HepG2 (cell line): ENCODE results near the gene SYMPK. TPM values are rescaled to one million over a fixed set of nuclear protein-coding genes. Genes with fewer than 3 reads are reported as not detected.
A peak's percentile ranks its signal among the peaks of the same experiment; 100 is the strongest.

Experiments
- CENPBD1 ChIP-seq: sonication (generic); formaldehyde crosslinking; IDR thresholded peaks from 2 replicates; pipeline ENCODE4 v1.8.0; 2022; ENCODE audit warnings: missing genetic modification reagents, low read depth, mild to moderate bottlenecking, borderline replicate concordance
- DMAP1 ChIP-seq: IDR thresholded peaks from 2 replicates; pipeline ENCODE4 v1.6.1; 2016
- ELF1 ChIP-seq: sonication (generic); formaldehyde crosslinking; IDR thresholded peaks from 2 replicates; pipeline ENCODE4 v1.4.0; 2020; ENCODE audit warnings: missing genetic modification reagents
- EP300 ChIP-seq, 3 experiments: sonication (generic) in 1 of 3; formaldehyde crosslinking in 1 of 3; IDR thresholded peaks; 2 replicates each; pipeline versions ENCODE4 v1.5.1 to v1.6.1; 2011 to 2020; ENCODE audit warnings: low read depth in 2 of 3, low read length in 2 of 3, borderline replicate concordance in 1 of 3, improper control_type of control experiment in 1 of 3, mild to moderate bottlenecking in 1 of 3, missing genetic modification reagents in 1 of 3, moderate library complexity in 1 of 3
- HNF4A ChIP-seq: sonication (generic); formaldehyde crosslinking; IDR thresholded peaks from 2 replicates; pipeline ENCODE4 v1.4.0; 2020; ENCODE audit warnings: missing genetic modification reagents
- LBX2 ChIP-seq: sonication (generic); formaldehyde crosslinking; IDR thresholded peaks from 2 replicates; pipeline ENCODE4 v1.5.0; 2020; ENCODE audit warnings: missing genetic modification reagents, mild to moderate bottlenecking, borderline replicate concordance
- NFE2L1 ChIP-seq: sonication (generic); formaldehyde crosslinking; IDR thresholded peaks from 2 replicates; pipeline ENCODE4 v1.4.0; 2020; ENCODE audit warnings: missing genetic modification reagents, mild to moderate bottlenecking, borderline replicate concordance
- YEATS2 ChIP-seq: sonication (generic); formaldehyde crosslinking; IDR thresholded peaks from 2 replicates; pipeline ENCODE4 v1.4.0; 2020; ENCODE audit warnings: missing genetic modification reagents, borderline replicate concordance
- ZBTB40 ChIP-seq, 2 experiments: fragments of 450-650 bp in 1 of 2; sonication (generic) in 1 of 2; formaldehyde crosslinking in 1 of 2; IDR thresholded peaks; 2 replicates each; pipeline versions ENCODE4 v1.6.1 to v1.8.0; 2016 to 2022; ENCODE audit warnings: antibody characterized with exemption in 1 of 2, mild to moderate bottlenecking in 1 of 2, missing genetic modification reagents in 1 of 2
- ZNF160 ChIP-seq: sonication (generic); formaldehyde crosslinking; IDR thresholded peaks from 2 replicates; pipeline ENCODE4 v1.8.0; 2022; ENCODE audit warnings: mild to moderate bottlenecking, inconsistent platforms, missing genetic modification reagents
- ZNF276 ChIP-seq: sonication (generic); formaldehyde crosslinking; IDR thresholded peaks from 2 replicates; pipeline ENCODE4 v1.4.0; 2020; ENCODE audit warnings: mild to moderate bottlenecking, low read depth, missing genetic modification reagents
- ZNF292 ChIP-seq: sonication (generic); formaldehyde crosslinking; IDR thresholded peaks from 2 replicates; pipeline ENCODE4 v1.8.1; 2022; ENCODE audit warnings: mild to moderate bottlenecking, low read depth, missing genetic modification reagents, borderline replicate concordance
- ZNF496 ChIP-seq: sonication (generic); formaldehyde crosslinking; IDR thresholded peaks from 2 replicates; pipeline ENCODE4 v1.8.1; 2023; ENCODE audit warnings: mild to moderate bottlenecking, moderate library complexity, missing genetic modification reagents; ENCODE audit not compliant: insufficient replicate concordance
- ZNF570 ChIP-seq: sonication (generic); formaldehyde crosslinking; IDR thresholded peaks from 2 replicates; pipeline ENCODE4 v1.4.0; 2020; ENCODE audit warnings: mild to moderate bottlenecking, missing genetic modification reagents, borderline replicate concordance
- ZSCAN21 ChIP-seq: sonication (generic); formaldehyde crosslinking; IDR thresholded peaks from 2 replicates; pipeline ENCODE4 v1.8.0; 2022; ENCODE audit warnings: mild to moderate bottlenecking, missing genetic modification reagents, moderate library complexity, borderline replicate concordance
- polyA plus RNA-seq, 8 experiments: library from polyadenylated mRNA; depleted of rRNA in 3 of 8; stranded (reverse) in 7 of 8; unstranded in 1 of 8; fragments of >200 nt; fragmentation: Illumina TruSeq in 4 of 8; extraction: Trizol in 4 of 8; gene quantifications; 2 replicates each; pipeline versions ENCODE4 v1.2.1 to v1.2.3, GENCODE V29; 2011 to 2016; ENCODE audit warnings: low read depth in 4 of 8, missing spikeins in 1 of 8, mixed read lengths in 1 of 8; ENCODE audit not compliant: insufficient read depth in 1 of 8
- total RNA-seq, 5 experiments: library from RNA; depleted of rRNA; stranded (reverse); fragments of >200 nt; fragmentation: Illumina TruSeq; extraction: Trizol; gene quantifications; 2 replicates each; pipeline ENCODE4 v1.2.3, GENCODE V29; 2016; ENCODE audit warnings: low read depth in 1 of 5

SYMPK gene
- total and polyA plus RNA-seq, 2 of the 13 experiments (the other 11 are each of a cell fraction or from before 2014, with no cell fraction given), result 21.9 to 55.7 TPM

- TF ChIP-seq EP300 (IDR thresholded peaks at IDR 0.05; ENCODE audit: low read depth in 2 of 2, low read length in 2 of 2) (no peak), EP300 (CRISPR knock-in tag; IDR thresholded peaks at IDR 0.05; ENCODE audit: borderline replicate concordance) (no peak), ZNF292 (CRISPR knock-in tag) (0 out of 2 replicates have a peak, but pooled peaks have one; percentile 27), ZSCAN21 (no peak; the same call in 1 of the 2 replicates), ZNF160 (CRISPR knock-in tag) (no peak), DMAP1 (peak; percentile 71; the same call in 1 of the 2 replicates), ELF1 (CRISPR knock-in tag) (peak; percentile 99), LBX2 (CRISPR knock-in tag) (no peak), ZNF276 (no peak; the same call in 1 of the 2 replicates), HNF4A (no peak), ZNF496 (no peak), YEATS2 (CRISPR knock-in tag) (peak; percentile 66; the same call in 1 of the 2 replicates), NFE2L1 (CRISPR knock-in tag) (0 out of 2 replicates have a peak, but pooled peaks have one; percentile 56), ZBTB40 (IDR thresholded peaks at IDR 0.05) (peak; percentile 61; the same call in 1 of the 2 replicates), ZBTB40 (CRISPR knock-in tag; IDR thresholded peaks at IDR 0.05) (peak; percentile 70; the same call in 1 of the 2 replicates), ZNF570 (CRISPR knock-in tag) (no peak), CENPBD1 (CRISPR knock-in tag) (no peak)
Measured at GRCh38 chr19:45862564-45863334, at the start of gene SYMPK (continued).
